Neuron (in vitro differentiated cells): ENCODE results near the gene SSPN.

Experiments
- H2AFZ ChIP-seq: one replicate; pipeline ENCODE4 v1.6.1; 2013; ENCODE audit warnings: low read depth, mild to moderate bottlenecking, inconsistent platforms, low read length, moderate library complexity
- H3K27me3 ChIP-seq: one replicate; pipeline ENCODE4 v1.6.1; 2013; ENCODE audit warnings: low read length; ENCODE audit not compliant: insufficient read depth
- H3K36me3 ChIP-seq: one replicate; pipeline ENCODE4 v1.6.1; 2013; ENCODE audit warnings: low read length; ENCODE audit not compliant: insufficient read depth
- H3K4me1 ChIP-seq: one replicate; pipeline ENCODE4 v1.6.1; 2013; ENCODE audit warnings: low read length; ENCODE audit not compliant: insufficient read depth
- H3K4me3 ChIP-seq: 2 replicates; pipeline ENCODE4 v1.5.1; 2013; ENCODE audit warnings: mild to moderate bottlenecking, low read length, moderate library complexity
- H3K9me3 ChIP-seq: one replicate; pipeline ENCODE4 v1.6.1; 2013; ENCODE audit warnings: low read length

SSPN gene

GRCh38 chr12:26195641-26196420 is 458 bp downstream of the SSPN start:
- H3K27me3 ChIP-seq, result no peaks in the 10 kb centered on the region
- H3K9me3 ChIP-seq, result no peaks in the 10 kb centered on the region
- peaks cover 13% of the 10 kb centered on the region for H3K4me1 ChIP-seq
- no peaks in the 10 kb centered on the region for H3K36me3 ChIP-seq
- H3K4me3 ChIP-seq, result peak overlapping the region; percentile 54
- peak overlapping the region; percentile 77 for H2AFZ ChIP-seq

GRCh38 chr12:26196421-26196716 is 996 bp downstream of the SSPN start:
- peak overlapping the region; percentile 54 for H3K4me3 ChIP-seq
- H3K9me3 ChIP-seq, result no peaks in the 10 kb centered on the region
- no peaks in the 10 kb centered on the region for H3K27me3 ChIP-seq
- H3K4me1 ChIP-seq, result peaks cover 13% of the 10 kb centered on the region
- H2AFZ ChIP-seq, result peak overlapping the region; percentile 77
- H3K36me3 ChIP-seq, result no peaks in the 10 kb centered on the region

GRCh38 chr12:26197832-26198231 is 2.5 kb downstream of the SSPN start:
- no peak overlapping the region for H2AFZ ChIP-seq
- no peaks in the 10 kb centered on the region for H3K36me3 ChIP-seq
- no peaks in the 10 kb centered on the region for H3K9me3 ChIP-seq
- H3K27me3 ChIP-seq, result no peaks in the 10 kb centered on the region
- peaks cover 13% of the 10 kb centered on the region for H3K4me1 ChIP-seq
- H3K4me3 ChIP-seq, result no peak overlapping the region

- Histone ChIP-seq H2AFZ (no peak overlapping the region), H3K9me3 (no peaks in the 10 kb centered on the region), H3K27me3 (no peaks in the 10 kb centered on the region), H3K4me1 (peaks cover 13% of the 10 kb centered on the region), H3K36me3 (no peaks in the 10 kb centered on the region), H3K4me3 (no peak overlapping the region)
Observed at GRCh38 chr12:26198742-26199141, 3.4 kb downstream of the SSPN start.

GRCh38 chr12:26203167-26203780 is 7.9 kb downstream of the SSPN start:
- H3K9me3 ChIP-seq, result no peaks in the 10 kb centered on the region
- no peak overlapping the region for H3K4me3 ChIP-seq
- no peaks in the 10 kb centered on the region for H3K27me3 ChIP-seq
- peaks cover 28% of the 10 kb centered on the region for H3K4me1 ChIP-seq
- H2AFZ ChIP-seq, result no peak overlapping the region
- H3K36me3 ChIP-seq, result no peaks in the 10 kb centered on the region

- Histone ChIP-seq H3K36me3 (no peaks in the 10 kb centered on the region), H3K27me3 (no peaks in the 10 kb centered on the region), H2AFZ (no peak overlapping the region), H3K9me3 (no peaks in the 10 kb centered on the region), H3K4me1 (peaks cover 28% of the 10 kb centered on the region), H3K4me3 (no peak overlapping the region)
Observed at GRCh38 chr12:26204612-26205289, 9.4 kb downstream of the SSPN start.

GRCh38 chr12:26205298-26205697 is 9.9 kb downstream of the SSPN start:
- Histone ChIP-seq H3K4me3 (no peak overlapping the region), H3K27me3 (no peaks in the 10 kb centered on the region)

GRCh38 chr12:26205941-26206340 is 10.6 kb downstream of the SSPN start:
- H3K27me3 ChIP-seq, result no peaks in the 10 kb centered on the region
- H3K4me1 ChIP-seq, result peaks cover 28% of the 10 kb centered on the region
- no peaks in the 10 kb centered on the region for H3K36me3 ChIP-seq
- H2AFZ ChIP-seq, result no peak overlapping the region
- no peaks in the 10 kb centered on the region for H3K9me3 ChIP-seq
- H3K4me3 ChIP-seq, result no peak overlapping the region

More at GRCh38 chr12:26205298-26205697, 9.9 kb downstream of the SSPN start:
- H3K36me3 ChIP-seq, result no peaks in the 10 kb centered on the region
- H3K9me3 ChIP-seq, result no peaks in the 10 kb centered on the region
- H2AFZ ChIP-seq, result no peak overlapping the region
- H3K4me1 ChIP-seq, result peaks cover 28% of the 10 kb centered on the region

GRCh38 chr12:26211331-26211730 is 16.0 kb downstream of the SSPN start:
- no peaks in the 10 kb centered on the region for H3K27me3 ChIP-seq
- peaks cover 7% of the 10 kb centered on the region for H3K4me1 ChIP-seq
- no peak overlapping the region for H2AFZ ChIP-seq
- no peaks in the 10 kb centered on the region for H3K36me3 ChIP-seq
- H3K9me3 ChIP-seq, result no peaks in the 10 kb centered on the region
- H3K4me3 ChIP-seq, result no peak overlapping the region

- H3K9me3 ChIP-seq, result no peaks in the 10 kb centered on the region
- no peak overlapping the region for H2AFZ ChIP-seq
- no peak overlapping the region for H3K4me3 ChIP-seq
Observed at GRCh38 chr12:26212396-26212795, 17.0 kb downstream of the SSPN start.

GRCh38 chr12:26212988-26213387 is 17.6 kb downstream of the SSPN start:
- H3K4me1 ChIP-seq, result no peaks in the 10 kb centered on the region
- H3K4me3 ChIP-seq, result no peak overlapping the region
- no peaks in the 10 kb centered on the region for H3K36me3 ChIP-seq
- H3K27me3 ChIP-seq, result no peaks in the 10 kb centered on the region
- H3K9me3 ChIP-seq, result no peaks in the 10 kb centered on the region
- no peak overlapping the region for H2AFZ ChIP-seq

More at GRCh38 chr12:26212396-26212795, 17.0 kb downstream of the SSPN start:
- H3K36me3 ChIP-seq, result no peaks in the 10 kb centered on the region
- H3K27me3 ChIP-seq, result no peaks in the 10 kb centered on the region
- H3K4me1 ChIP-seq, result no peaks in the 10 kb centered on the region

GRCh38 chr12:26214121-26214520 is 18.7 kb downstream of the SSPN start:
- H2AFZ ChIP-seq, result no peak overlapping the region

GRCh38 chr12:26219736-26220135 is 24.4 kb downstream of the SSPN start:
- Histone ChIP-seq H3K4me3 (no peak overlapping the region), H3K27me3 (no peaks in the 10 kb centered on the region), H3K36me3 (no peaks in the 10 kb centered on the region), H2AFZ (no peak overlapping the region), H3K9me3 (no peaks in the 10 kb centered on the region), H3K4me1 (no peaks in the 10 kb centered on the region)

More at GRCh38 chr12:26214121-26214520, 18.7 kb downstream of the SSPN start:
- Histone ChIP-seq H3K4me1 (no peaks in the 10 kb centered on the region), H3K36me3 (no peaks in the 10 kb centered on the region), H3K9me3 (no peaks in the 10 kb centered on the region), H3K4me3 (no peak overlapping the region), H3K27me3 (no peaks in the 10 kb centered on the region)
